GM19043 (cell line): ENCODE data around the gene TRIM26.

Experiments used
- ATAC-seq: cut with Tn5 transposase; IDR thresholded peaks from one replicate; pipeline ENCODE4 v1.9.1; 2021; ENCODE audit warnings: low read depth; ENCODE audit not compliant: unreplicated experiment

The TRIM26 gene

GRCh38 chr6:30211306-30211705, 1.9 kb downstream of the TRIM26 start:
- no peak for ATAC-seq

- ATAC-seq, result no peak
These were observed 5.4 kb downstream of the TRIM26 start for GRCh38 chr6:30207619-30208295.

- no peak for ATAC-seq
These were observed 6.2 kb downstream of the TRIM26 start for GRCh38 chr6:30206799-30207618.

- ATAC-seq, result no peak
These were observed 7.1 kb downstream of the TRIM26 start for GRCh38 chr6:30206152-30206551.

- ATAC-seq, result no peak
These were observed 9.1 kb downstream of the TRIM26 start for GRCh38 chr6:30204116-30204515.

- no peak for ATAC-seq
These were observed 10.8 kb downstream of the TRIM26 start for GRCh38 chr6:30202366-30202765.

GRCh38 chr6:30200551-30201281, 12.5 kb downstream of the TRIM26 start:
- no peak for ATAC-seq

- ATAC-seq, result no peak
These were observed 14.8 kb downstream of the TRIM26 start for GRCh38 chr6:30198166-30199084.

- no peak for ATAC-seq
These were observed 16.8 kb downstream of the TRIM26 start for GRCh38 chr6:30196376-30196775.

GRCh38 chr6:30195951-30196350, 17.3 kb downstream of the TRIM26 start:
- no peak for ATAC-seq

GRCh38 chr6:30194797-30195690, 18.2 kb downstream of the TRIM26 start:
- no peak for ATAC-seq

GRCh38 chr6:30192076-30192475, 21.1 kb downstream of the TRIM26 start:
- no peak for ATAC-seq

GRCh38 chr6:30188541-30188940, 24.7 kb downstream of the TRIM26 start:
- no peak for ATAC-seq

GRCh38 chr6:30185846-30186484, 27.2 kb downstream of the TRIM26 start:
- no peak for ATAC-seq

- no peak for ATAC-seq
These were observed 28.7 kb downstream of the TRIM26 start for GRCh38 chr6:30184417-30185031.

GRCh38 chr6:30180145-30180544, 33.1 kb downstream of the TRIM26 start:
- no peak for ATAC-seq

GRCh38 chr6:30178837-30179236, 34.4 kb downstream of the TRIM26 start:
- ATAC-seq, result no peak

- no peak for ATAC-seq
These were observed 37.4 kb downstream of the TRIM26 start for GRCh38 chr6:30175765-30176164.
